ENCODE results near the gene BLZF1. TPM values are rescaled to one million over a fixed set of nuclear protein-coding genes. Genes with fewer than 3 reads are reported as not detected.

The BLZF1 gene
- total and polyA plus RNA-seq, 10 of the 15 experiments (the other 5 are each of a cell fraction or from before 2014, with no cell fraction given), result 5.1 to 11.9 (median 9.0) TPM

DNA sequence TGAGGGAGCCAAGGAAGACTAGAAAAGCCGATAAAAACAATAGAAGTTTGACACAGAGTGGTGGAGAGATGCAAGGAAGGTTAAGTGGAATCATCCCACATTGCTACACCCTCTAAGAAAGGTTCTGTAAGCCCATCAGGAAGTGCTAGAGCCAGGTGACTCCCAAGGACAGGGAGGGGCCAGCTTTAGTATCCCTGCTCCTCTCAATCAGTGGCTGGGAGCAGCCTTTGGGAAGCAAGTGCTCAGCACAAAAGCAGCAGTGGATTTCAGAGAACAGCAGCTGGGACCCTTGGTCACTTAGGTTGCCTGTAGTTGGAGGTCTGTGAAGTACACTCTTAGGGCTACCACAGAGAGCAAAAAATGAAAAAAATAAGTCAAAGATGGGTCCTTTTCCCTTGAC lies 42.9 kb upstream of the BLZF1 start:
- TF ChIP-seq NKRF (conservative IDR thresholded peaks at IDR 0.05), result no peak
- TF ChIP-seq EP300 (IDR thresholded peaks at IDR 0.05; ENCODE audit: borderline replicate concordance in 1 of 2, control insufficient read depth in 1 of 2, low read depth in 2 of 2, low read length in 2 of 2), result no peak
- no peak for TF ChIP-seq RAD21 (IDR thresholded peaks at IDR 0.05; ENCODE audit: insufficient read depth, low read depth, low read length)
- TF ChIP-seq RAD51 (IDR thresholded peaks at IDR 0.05), result no peak
- TF ChIP-seq EGR1 (IDR thresholded peaks at IDR 0.05; ENCODE audit: borderline replicate concordance in 1 of 2, low read depth in 2 of 2, low read length in 2 of 2), result no peak
- TF ChIP-seq ZBTB33 (IDR thresholded peaks at IDR 0.05), result no peak
- no peak for TF ChIP-seq MYC (IDR thresholded peaks at IDR 0.05; ENCODE audit: insufficient read depth, insufficient read length, insufficient replicate concordance, low read length, severe bottlenecking)
- no peak for TF ChIP-seq MTA3 (IDR thresholded peaks at IDR 0.05; ENCODE audit: borderline replicate concordance, low read length)
- no peak for TF ChIP-seq BACH1 (IDR thresholded peaks at IDR 0.05; ENCODE audit: borderline replicate concordance)
- no peak for TF ChIP-seq SP1 (IDR thresholded peaks at IDR 0.05; ENCODE audit: low read depth, low read length)
- TF ChIP-seq, protein P1, sequence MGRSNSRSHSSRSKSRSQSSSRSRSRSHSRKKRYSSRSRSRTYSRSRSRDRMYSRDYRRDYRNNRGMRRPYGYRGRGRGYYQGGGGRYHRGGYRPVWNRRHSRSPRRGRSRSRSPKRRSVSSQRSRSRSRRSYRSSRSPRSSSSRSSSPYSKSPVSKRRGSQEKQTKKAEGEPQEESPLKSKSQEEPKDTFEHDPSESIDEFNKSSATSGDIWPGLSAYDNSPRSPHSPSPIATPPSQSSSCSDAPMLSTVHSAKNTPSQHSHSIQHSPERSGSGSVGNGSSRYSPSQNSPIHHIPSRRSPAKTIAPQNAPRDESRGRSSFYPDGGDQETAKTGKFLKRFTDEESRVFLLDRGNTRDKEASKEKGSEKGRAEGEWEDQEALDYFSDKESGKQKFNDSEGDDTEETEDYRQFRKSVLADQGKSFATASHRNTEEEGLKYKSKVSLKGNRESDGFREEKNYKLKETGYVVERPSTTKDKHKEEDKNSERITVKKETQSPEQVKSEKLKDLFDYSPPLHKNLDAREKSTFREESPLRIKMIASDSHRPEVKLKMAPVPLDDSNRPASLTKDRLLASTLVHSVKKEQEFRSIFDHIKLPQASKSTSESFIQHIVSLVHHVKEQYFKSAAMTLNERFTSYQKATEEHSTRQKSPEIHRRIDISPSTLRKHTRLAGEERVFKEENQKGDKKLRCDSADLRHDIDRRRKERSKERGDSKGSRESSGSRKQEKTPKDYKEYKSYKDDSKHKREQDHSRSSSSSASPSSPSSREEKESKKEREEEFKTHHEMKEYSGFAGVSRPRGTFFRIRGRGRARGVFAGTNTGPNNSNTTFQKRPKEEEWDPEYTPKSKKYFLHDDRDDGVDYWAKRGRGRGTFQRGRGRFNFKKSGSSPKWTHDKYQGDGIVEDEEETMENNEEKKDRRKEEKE (IDR thresholded peaks at IDR 0.05), result no peak
- TF ChIP-seq SIN3A (IDR thresholded peaks at IDR 0.05; ENCODE audit: low read depth, low read length), result no peak
- POLR2A ChIA-PET, result no interaction called here
- H3K27me3 ChIP-seq (replicated peaks in 1 of 2; ENCODE audit: control insufficient read depth in 2 of 2, insufficient read depth in 2 of 2, low read length in 1 of 2), result no peaks in the 10 kb centered on the region
- RAD21 ChIA-PET (ENCODE audit: unreplicated experiment), result no interaction called here
- in situ Hi-C loops (cut with MboI), result no loop called here
- H3K9me3 ChIP-seq (replicated peaks; ENCODE audit: control insufficient read depth, insufficient read depth, low read length), result no peaks in the 10 kb centered on the region
- H3K9ac ChIP-seq (ENCODE audit: control insufficient read depth, insufficient read depth, low read length), result no peak overlapping the region
- ATAC-seq (no peak), DNase-seq (ENCODE audit: low read depth, low spot score) (no peak), FAIRE-seq (no peak)
- no peak overlapping the region for H3K4me2 ChIP-seq (ENCODE audit: control insufficient read depth, insufficient read depth)
- H2AFZ ChIP-seq (ENCODE audit: control insufficient read depth, low read depth, low read length), result no peak overlapping the region
- no peaks in the 10 kb centered on the region for H3K4me1 ChIP-seq (ENCODE audit: control insufficient read depth, insufficient read depth, low read length)
- SMC1A ChIA-PET (ENCODE audit: uncharacterized antibody, unreplicated experiment), result interaction anchor here (0.8 to 1.4 kb wide), 2 partner anchors 13 to 41 kb away, joined by 3 read pairs; no protein-coding TSS in a partner anchor
- intact Hi-C loops (cut with micrococcal nuclease; ENCODE audit: unreplicated experiment), result no loop called here
- no peaks in the 10 kb centered on the region for H3K79me2 ChIP-seq (ENCODE audit: control insufficient read depth, insufficient read depth, low read length)
- no peak overlapping the region for H3K27ac ChIP-seq (ENCODE audit: control insufficient read depth, insufficient read depth)
- CTCF ChIA-PET, result no interaction called here
- H3K36me3 ChIP-seq (ENCODE audit: control insufficient read depth in 2 of 2, insufficient read depth in 2 of 2, low read length in 1 of 2), result no peaks in the 10 kb centered on the region
- no peak overlapping the region for H3K4me3 ChIP-seq
- 81% methylated on average over 1 of the region's 1 CpG for WGBS (ENCODE audit: insufficient coverage, insufficient replicate concordance, low lambda C conversion rate, missing lambda C conversion rate)
- no TSS peak for BruUV-seq (replicated peaks)
- H4K20me1 ChIP-seq (ENCODE audit: control insufficient read depth, insufficient read depth), result no peaks in the 10 kb centered on the region

Measured in GM12878 (cell line).